ENCODE measurements around the gene COQ8A.

DNA sequence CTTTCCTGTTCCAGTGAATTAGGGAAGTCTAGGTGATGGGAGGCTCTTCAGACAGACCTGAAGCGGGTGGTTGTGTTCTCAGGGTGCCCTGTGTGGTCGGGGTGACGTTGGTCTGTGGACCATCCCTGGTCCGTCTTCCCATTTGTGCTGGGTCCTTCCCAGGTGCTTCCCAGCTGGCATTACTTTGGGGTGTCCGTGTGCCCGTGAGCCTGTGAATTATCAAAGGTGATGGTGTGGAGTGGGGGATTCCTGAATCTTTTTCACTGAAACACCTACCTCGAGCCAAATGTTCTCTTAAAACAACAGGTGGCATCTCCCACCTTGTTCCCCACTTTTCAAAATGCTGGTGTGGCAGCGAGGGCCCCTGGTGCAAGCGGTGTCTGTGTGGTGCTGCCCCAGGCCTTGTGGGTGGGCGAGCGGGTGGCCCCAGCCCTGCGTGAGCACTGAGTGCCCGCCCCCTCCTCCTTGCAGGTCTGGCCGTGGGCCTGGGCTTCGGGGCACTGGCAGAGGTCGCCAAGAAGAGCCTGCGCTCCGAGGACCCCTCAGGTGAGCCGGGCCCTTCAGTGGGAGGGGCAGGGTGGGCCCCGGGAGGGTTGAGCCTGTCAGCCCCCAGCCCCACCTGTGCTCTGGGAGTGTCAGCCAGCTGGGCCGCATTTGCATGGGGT is 37.0 kb downstream of the COQ8A start:
- TF ChIP-seq CTCF (IDR thresholded peaks at IDR 0.05) (no peak), POLR2A (IDR thresholded peaks at IDR 0.05) (no peak)
